GM23248 (cell line): ENCODE results near the gene SEC23IP.
"Not testable (repeated sequence)": the region's sequence is repeated elsewhere in the genome, so short reads cannot be mapped to it uniquely, and the experiment has no call there.

ENCODE experiments used
- EZH2 ChIP-seq: fragments of 200-600 bp; sonication (generic); IDR thresholded peaks from 2 replicates; pipeline ENCODE4 v1.6.1; 2018; ENCODE audit warnings: antibody characterized with exemption, mild to moderate bottlenecking; ENCODE audit not compliant: insufficient read depth, poor library complexity, severe bottlenecking
- EZH2phosphoT487 ChIP-seq: fragments of 200-600 bp; sonication (generic); IDR thresholded peaks from 2 replicates; pipeline ENCODE4 v1.6.1; 2018; ENCODE audit warnings: antibody characterized with exemption, moderate library complexity, mild to moderate bottlenecking, low read depth; ENCODE audit not compliant: insufficient read depth

- not testable (repeated sequence) for TF ChIP-seq EZH2, EZH2phosphoT487
Observed at GRCh38 chr10:119883901-119884611, 8.5 kb upstream of the SEC23IP start.
